Heart left ventricle (tissue), 16 donors: ENCODE data around the gene ANKRD17. TPM values are rescaled to one million over a fixed set of nuclear protein-coding genes. Genes with fewer than 3 reads are reported as not detected.

Experiments used
- ATAC-seq, 4 donors: fragments of 200-7000 bp; cut with Tn5 transposase; one replicate each; pipeline ENCODE4 v1.9.1; 2020 to 2022; ENCODE audit warnings: moderate library complexity in 4 of 4, mild to moderate bottlenecking in 3 of 4, moderate number of reproducible peaks in 1 of 4
- DNase-seq, 5 donors: peaks; one replicate each; pipeline ENCODE4 v3.0.0-alpha.2; 2020
- H3K27ac ChIP-seq, 12 donors: fragments of 200-600 bp; sonication (generic) in 4 of 12; one replicate each; pipeline versions ENCODE4 v1.5.0 to v1.8.0; 2016 to 2022; ENCODE audit warnings: mild to moderate bottlenecking in 2 of 12
- H3K27me3 ChIP-seq, 9 donors: fragments of 200-600 bp; sonication (generic) in 2 of 9; one replicate each; pipeline versions ENCODE4 v1.5.1 to v1.8.0; 2016 to 2022; ENCODE audit warnings: mild to moderate bottlenecking in 3 of 9
- H3K36me3 ChIP-seq, 9 donors: fragments of 200-600 bp; sonication (generic) in 2 of 9; one replicate each; pipeline versions ENCODE4 v1.5.0 to v1.8.0; 2018 to 2022; ENCODE audit warnings: mild to moderate bottlenecking in 2 of 9
- H3K4me1 ChIP-seq, 12 donors: fragments of 200-600 bp; sonication (generic) in 4 of 12; one replicate each; pipeline versions ENCODE4 v1.5.0 to v1.8.0; 2016 to 2022; ENCODE audit warnings: mild to moderate bottlenecking in 3 of 12
- H3K4me3 ChIP-seq, 12 donors: fragments of 200-600 bp; sonication (generic) in 4 of 12; one replicate each; pipeline versions ENCODE4 v1.5.0 to v1.8.0; 2017 to 2022; ENCODE audit warnings: mild to moderate bottlenecking in 9 of 12, moderate library complexity in 4 of 12
- H3K9me3 ChIP-seq, 12 donors: fragments of 200-600 bp; sonication (generic) in 4 of 12; one replicate each; pipeline versions ENCODE4 v1.5.0 to v1.8.0; 2016 to 2022; ENCODE audit warnings: mild to moderate bottlenecking in 1 of 12
- POLR2A ChIP-seq, 2 donors: fragments of 450-650 bp; IDR thresholded peaks; one replicate each; pipeline ENCODE4 v1.6.1; 2017; ENCODE audit warnings: antibody characterized with exemption in 2 of 2, mild to moderate bottlenecking in 2 of 2, moderate library complexity in 2 of 2
- WGBS, 4 donors: extraction: QIAGEN DNeasy Blood & Tissue Kit in 2 of 4; methylation state at CpG; one replicate each; pipeline versions ENCODE4 v1.1.5 to v1.1.7; 2013 to 2018; 5-methylcytosine and 5-hydroxymethylcytosine counted together
- intact Hi-C, 10 donors: fragments of 100-400 bp; cut with DNase I; formaldehyde crosslinking; loops; one replicate each; pipeline versions ENCODE4 v1.11.1 to v1.14.2; 2022
- polyA plus RNA-seq, 2 donors: library from polyadenylated mRNA; stranded (reverse); fragments of 200-250 nt; gene quantifications; one replicate each; pipeline ENCODE4 v1.2.3, GENCODE V29; 2013
- total RNA-seq, 9 donors: library from RNA; depleted of rRNA in 2 of 9; stranded (reverse); fragments of >200 nt in 2 of 9; fragmentation: NEBNext Ultra II Directional in 3 of 9; extraction: Animal tissue kit (Norgen Biotek cat#: 25700) in 3 of 9; gene quantifications; one replicate each; pipeline versions ENCODE4 v1.1.0 to v1.2.4, GENCODE V29; 2016 to 2023
- TF ChIP-seq, protein P1 (sequence below), 12 donors: fragments of 200-600 bp; sonication (generic) in 4 of 12; IDR thresholded peaks; one replicate each; pipeline versions ENCODE4 v1.5.0 to v1.8.0; 2018 to 2022; ENCODE audit warnings: antibody characterized with exemption in 12 of 12, mild to moderate bottlenecking in 5 of 12
- donor health status: ischemic (EF 13 %, LVEDD 7.1; RV severe dilation, severe dysfunction).
- donor health status: healthy with polysubstance abuse.
- donor health status: DM: no; HTN: yes; CAD: no.
- donor health status: DM: no; HTN: no; CAD: no.
- donor health status: ischemic (EF 25% LVEDD 6.9; RV normal size, moderate dysfunction).
- donor health status: ischemic (EF 25% LVEDD 5.7; RV mildly dilated, moderate dysfunction).
- donor health status: healthy.
- donor health status: DM: yes; HTN: yes; CAD: no.
- donor health status: ischemic (EF 35%, LVEDD 5.7; RV mildly dilated, moderate dysfunction).
- donor health status: nonischemic (EF 11% LVEDD 7.7; RV severe dilation, severe dysfunction).
- donor health status: DM: yes; HTN: yes; CAD: no.
- donor health status: PGD.
- donor health status: ischemic (EF 29% LVEDD 5.4; RV normal size, mild dysfunction).
- donor health status: nonischemic (EF 23%, LVEDD 6.1; RV moderate dilation, normal function).

The ANKRD17 gene
- total and polyA plus RNA-seq, 11 donors = 13.0 to 67.1 (median 55.3) TPM

DNA sequence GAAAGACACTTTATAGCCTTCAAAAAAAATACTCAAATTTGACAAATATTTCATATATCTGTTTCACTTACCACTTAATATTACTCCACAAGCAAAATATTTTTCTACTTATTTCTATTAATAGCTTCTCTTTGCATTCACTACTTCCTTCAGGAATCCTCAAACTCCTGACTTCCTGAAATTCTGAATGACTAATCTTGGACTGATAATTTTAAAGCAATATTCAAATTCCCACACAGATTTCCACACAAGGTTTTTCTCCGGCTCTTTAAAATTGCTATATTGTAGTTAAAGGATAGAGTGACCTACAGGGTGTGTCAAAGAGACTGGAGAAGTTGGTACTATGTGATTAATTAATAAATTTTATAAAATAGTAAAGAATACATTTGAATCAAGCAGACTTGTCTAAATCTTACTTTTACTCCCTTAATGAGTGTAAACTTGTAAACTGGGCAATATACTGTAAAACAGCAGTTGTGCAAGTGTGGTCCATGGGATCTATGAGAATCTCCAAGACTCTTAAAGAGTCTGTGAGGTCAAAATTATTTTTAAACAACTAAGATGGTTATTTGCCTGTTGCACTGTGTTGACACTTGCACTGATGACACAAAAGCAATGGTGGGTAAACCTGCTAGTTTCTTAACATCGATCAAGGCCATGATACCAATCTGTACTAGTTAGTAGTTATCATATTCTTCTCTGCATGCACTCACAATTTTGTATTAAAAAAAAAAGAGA, 44.5 kb downstream of the ANKRD17 start:
- Histone ChIP-seq H3K4me3 (no peak overlapping the region), H3K27ac (peak overlapping the region in 2 of 12 donors; percentile 20 to 63), H3K27me3 (no peaks in the 10 kb centered on the region), H3K4me1 (peaks cover 0 to 53% (median 21%) of the 10 kb centered on the region in 12 donors), H3K9me3 (no peaks in the 10 kb centered on the region), H3K36me3 (peaks cover 0 to 7% (median 0%) of the 10 kb centered on the region in 9 donors)
- DNase-seq = no peak
- TF ChIP-seq POLR2A (IDR thresholded peaks at IDR 0.05) = no peak
- TF ChIP-seq, protein P1, sequence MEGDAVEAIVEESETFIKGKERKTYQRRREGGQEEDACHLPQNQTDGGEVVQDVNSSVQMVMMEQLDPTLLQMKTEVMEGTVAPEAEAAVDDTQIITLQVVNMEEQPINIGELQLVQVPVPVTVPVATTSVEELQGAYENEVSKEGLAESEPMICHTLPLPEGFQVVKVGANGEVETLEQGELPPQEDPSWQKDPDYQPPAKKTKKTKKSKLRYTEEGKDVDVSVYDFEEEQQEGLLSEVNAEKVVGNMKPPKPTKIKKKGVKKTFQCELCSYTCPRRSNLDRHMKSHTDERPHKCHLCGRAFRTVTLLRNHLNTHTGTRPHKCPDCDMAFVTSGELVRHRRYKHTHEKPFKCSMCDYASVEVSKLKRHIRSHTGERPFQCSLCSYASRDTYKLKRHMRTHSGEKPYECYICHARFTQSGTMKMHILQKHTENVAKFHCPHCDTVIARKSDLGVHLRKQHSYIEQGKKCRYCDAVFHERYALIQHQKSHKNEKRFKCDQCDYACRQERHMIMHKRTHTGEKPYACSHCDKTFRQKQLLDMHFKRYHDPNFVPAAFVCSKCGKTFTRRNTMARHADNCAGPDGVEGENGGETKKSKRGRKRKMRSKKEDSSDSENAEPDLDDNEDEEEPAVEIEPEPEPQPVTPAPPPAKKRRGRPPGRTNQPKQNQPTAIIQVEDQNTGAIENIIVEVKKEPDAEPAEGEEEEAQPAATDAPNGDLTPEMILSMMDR (IDR thresholded peaks at IDR 0.05) = no peak
- peak in 2 of 4 donors; percentile 28 to 46 for ATAC-seq
- 70 to 79% (median 73%) methylated on average over 2 of the region's 2 CpGs for WGBS, 4 donors
- intact Hi-C loops = loop anchor here in 1 of 10 donors (10.0 kb wide), 1 partner anchor 49 kb away; no protein-coding TSS in a partner anchor

DNA sequence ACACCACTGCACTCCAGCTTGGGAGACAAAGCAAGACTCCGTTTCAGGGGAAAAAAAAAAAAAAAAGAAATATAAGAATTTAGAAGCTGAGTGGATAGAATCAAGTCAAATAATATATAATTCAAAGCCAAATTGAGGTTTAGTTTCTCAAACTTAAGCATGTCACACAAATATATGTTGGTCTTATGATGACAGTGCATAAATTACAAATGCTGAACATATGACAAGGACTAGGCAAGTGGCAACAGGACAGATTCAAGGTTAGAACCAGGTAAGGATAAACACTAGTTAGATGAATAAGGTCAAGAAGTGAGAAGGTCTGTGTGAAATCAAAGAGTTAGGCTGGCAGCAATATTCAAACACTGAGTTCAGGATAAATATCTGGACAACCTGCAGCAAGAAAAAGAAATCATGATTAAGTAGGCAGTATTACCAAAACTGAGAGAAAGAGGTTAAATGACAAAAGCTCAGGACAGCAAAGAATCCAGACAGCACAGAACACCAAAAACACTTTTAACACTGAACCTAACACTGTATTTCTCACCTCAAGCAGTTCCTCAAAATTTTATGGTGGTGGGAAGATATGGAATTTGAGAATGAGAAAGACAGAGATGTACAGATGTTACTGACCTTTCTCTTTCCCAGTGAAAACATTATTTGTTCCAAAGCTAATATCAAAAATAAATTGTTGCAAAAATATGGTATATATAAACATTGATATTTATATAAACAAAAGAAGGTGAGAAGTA, 45.4 kb downstream of the ANKRD17 start:
- H3K4me1 ChIP-seq = peaks cover 0 to 60% (median 25%) of the 10 kb centered on the region in 12 donors
- WGBS, 4 donors = 93 to 100% (median 95%) methylated on average over 1 of the region's 1 CpG
- no peak overlapping the region for H3K4me3 ChIP-seq
- DNase-seq (no peak), ATAC-seq (no peak)
- TF ChIP-seq, protein P1 (IDR thresholded peaks at IDR 0.05) = no peak
- no peak for TF ChIP-seq POLR2A (IDR thresholded peaks at IDR 0.05)
- H3K27me3 ChIP-seq = no peaks in the 10 kb centered on the region
- no peaks in the 10 kb centered on the region for H3K9me3 ChIP-seq
- peaks cover 0 to 7% (median 0%) of the 10 kb centered on the region in 9 donors for H3K36me3 ChIP-seq
- no peak overlapping the region for H3K27ac ChIP-seq
- intact Hi-C loops = loop anchor here in 1 of 10 donors (10.0 kb wide), 1 partner anchor 48 kb away; no protein-coding TSS in a partner anchor

DNA sequence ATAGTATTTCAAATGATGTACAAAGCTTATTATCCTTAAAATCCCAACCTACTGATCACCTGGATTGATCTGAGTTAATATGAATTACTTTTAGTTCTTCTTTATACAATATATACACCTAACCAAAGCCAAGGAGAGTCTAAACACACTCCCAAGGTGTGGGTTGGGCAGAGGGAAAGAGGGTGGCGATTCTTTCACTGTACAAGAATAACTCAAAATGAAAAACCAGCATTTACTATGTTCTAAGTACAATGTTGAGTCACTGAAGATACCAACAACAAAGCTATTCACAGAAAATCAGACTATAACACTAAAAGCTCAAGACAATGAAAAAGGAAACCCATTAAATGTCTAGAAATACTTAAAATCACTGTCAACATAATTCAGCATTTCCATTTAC, 46.6 kb downstream of the ANKRD17 start:
- DNase-seq (no peak), ATAC-seq (no peak)
- intact Hi-C loops = loop anchor here in 1 of 10 donors (10.0 kb wide), 1 partner anchor 47 kb away; no protein-coding TSS in a partner anchor
- H3K4me1 ChIP-seq = peaks cover 0 to 53% (median 24%) of the 10 kb centered on the region in 12 donors
- no peaks in the 10 kb centered on the region for H3K27me3 ChIP-seq
- H3K9me3 ChIP-seq = no peaks in the 10 kb centered on the region
- peaks cover 0 to 5% (median 0%) of the 10 kb centered on the region in 9 donors for H3K36me3 ChIP-seq
- H3K27ac ChIP-seq = no peak overlapping the region
- WGBS, 4 donors = 89 to 100% (median 93%) methylated on average over 1 of the region's 1 CpG
- H3K4me3 ChIP-seq = no peak overlapping the region
- TF ChIP-seq, protein P1 (IDR thresholded peaks at IDR 0.05) = no peak
- no peak for TF ChIP-seq POLR2A (IDR thresholded peaks at IDR 0.05)

DNA sequence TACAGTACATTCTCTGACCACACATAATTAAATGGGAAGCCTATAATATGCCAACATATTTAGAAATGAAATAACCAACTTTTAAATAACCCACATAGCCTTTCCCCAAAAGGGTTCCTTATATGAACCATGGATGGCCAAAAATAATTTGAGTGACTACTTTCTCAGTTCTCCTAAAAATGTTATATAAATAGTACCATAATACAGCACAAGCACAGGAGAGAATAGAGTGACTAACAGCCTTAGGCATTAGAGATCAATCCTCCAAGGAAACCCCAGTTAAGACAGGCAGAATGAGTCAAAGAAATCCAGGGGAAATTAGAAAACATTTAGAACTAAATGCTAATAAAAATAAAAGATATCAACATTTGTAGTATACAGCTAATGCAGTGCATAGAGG, 50.2 kb downstream of the ANKRD17 start:
- ATAC-seq = peak in 1 of 4 donors; percentile 49

More for the DNA sequence above, 50.2 kb downstream of the ANKRD17 start:
- peaks cover 0 to 23% (median 0%) of the 10 kb centered on the region in 12 donors for H3K9me3 ChIP-seq
- peaks cover 0 to 26% (median 4%) of the 10 kb centered on the region in 12 donors for H3K4me1 ChIP-seq
- no peak for DNase-seq
- H3K27ac ChIP-seq = no peak overlapping the region
- H3K27me3 ChIP-seq = no peaks in the 10 kb centered on the region
- no peak overlapping the region for H3K4me3 ChIP-seq
- intact Hi-C loops = no loop called here
- H3K36me3 ChIP-seq = peaks cover 0 to 4% (median 0%) of the 10 kb centered on the region in 9 donors
- TF ChIP-seq POLR2A (IDR thresholded peaks at IDR 0.05) = no peak
- TF ChIP-seq, protein P1 (IDR thresholded peaks at IDR 0.05) = no peak
